Fibroblast of the conjunctiva (primary cell): ENCODE results near the gene EDRF1.
"Not testable (repeated sequence)": the region's sequence is repeated elsewhere in the genome, so short reads cannot be mapped to it uniquely, and the experiment has no call there.

ENCODE experiments used
- DNase-seq: peaks from one replicate; pipeline ENCODE4 v3.0.0-alpha.2; 2010; ENCODE audit warnings: low read depth

EDRF1 gene

DNA sequence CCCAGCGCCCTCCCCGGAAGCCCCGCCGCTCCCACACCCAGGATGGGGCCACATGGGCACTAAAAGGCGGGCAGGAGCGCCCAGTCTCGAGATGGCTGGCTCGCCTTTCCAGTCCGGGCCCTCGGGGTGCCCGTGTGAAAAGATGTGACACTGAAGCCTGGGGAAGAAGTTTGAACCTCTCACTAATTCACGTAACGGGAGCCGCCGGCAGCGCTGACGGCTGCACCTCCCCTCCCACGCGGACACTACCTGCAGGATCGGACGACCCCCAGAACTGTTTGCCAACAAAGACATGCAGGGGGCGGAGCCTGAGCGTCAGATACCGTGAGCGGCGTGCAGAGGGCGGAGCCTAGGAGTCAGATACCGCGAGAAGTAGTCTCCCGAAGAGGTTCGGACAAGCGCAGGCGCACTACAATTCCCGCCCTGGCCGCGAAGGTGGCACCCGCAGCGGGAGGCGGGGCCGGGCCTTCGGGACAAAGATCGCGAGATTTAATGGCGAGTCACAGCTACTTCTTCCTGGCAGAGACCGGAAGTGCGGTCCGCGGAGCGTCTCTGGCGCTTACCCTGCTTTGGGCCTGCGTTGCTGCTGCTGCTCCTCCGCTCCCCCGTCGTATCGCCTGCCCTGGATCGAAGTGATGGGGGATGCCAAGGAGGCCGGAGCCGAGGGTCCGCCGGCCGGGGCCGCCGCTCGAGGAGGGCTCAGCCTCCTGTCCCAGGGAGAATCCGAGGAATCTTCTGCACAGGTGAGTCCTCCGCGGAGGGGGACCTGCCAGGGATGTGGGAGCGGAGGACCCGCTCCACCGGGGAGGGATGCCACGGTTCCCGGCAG lies at the start of gene EDRF1:
Gene EDRF1 (plus strand): TSS at position 537 of the 829 bp plus-strand sequence. CDS start 99 bp downstream, at position 636.
- DNase-seq, result peak; percentile 98

GRCh38 chr10:125672884-125673283 lies 46.6 kb upstream of the EDRF1 start:
- DNase-seq, result no peak

GRCh38 chr10:125679436-125679835 lies 40.1 kb upstream of the EDRF1 start:
- DNase-seq, result no peak

DNA sequence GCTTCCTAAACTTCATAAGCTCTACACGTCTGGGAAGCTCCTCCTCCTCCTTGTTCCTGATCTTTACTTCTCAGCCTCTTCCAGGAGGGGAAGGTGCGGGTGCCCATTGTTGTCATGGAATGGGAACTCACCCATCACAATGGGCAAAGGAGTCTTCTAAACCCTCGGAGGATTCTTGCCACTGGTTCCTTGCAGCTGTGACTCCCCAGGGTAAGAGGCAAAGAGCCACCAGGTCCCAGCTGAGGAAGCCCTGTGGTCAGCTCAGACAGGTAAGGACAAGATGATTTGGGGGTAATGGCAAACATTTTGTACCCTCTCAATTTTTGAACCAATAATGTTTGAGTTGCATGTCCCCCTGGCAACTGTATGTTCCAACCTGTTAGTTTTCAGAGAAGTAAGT lies 36.4 kb upstream of the EDRF1 start, which contains the start of gene TEX36:
Gene TEX36 (minus strand): TSS at position 101 of the 400 bp plus-strand sequence. CDS start 174 bp downstream, outside the sequence.
- DNase-seq, result no peak

- DNase-seq, result no peak
These were observed 35.7 kb upstream of the EDRF1 start for GRCh38 chr10:125683821-125684220.

GRCh38 chr10:125684581-125684980 lies 34.9 kb upstream of the EDRF1 start:
- no peak for DNase-seq

- no peak for DNase-seq
These were observed 31.9 kb upstream of the EDRF1 start for GRCh38 chr10:125687507-125688185.

GRCh38 chr10:125689955-125690569 lies 29.4 kb upstream of the EDRF1 start:
- no peak for DNase-seq

DNA sequence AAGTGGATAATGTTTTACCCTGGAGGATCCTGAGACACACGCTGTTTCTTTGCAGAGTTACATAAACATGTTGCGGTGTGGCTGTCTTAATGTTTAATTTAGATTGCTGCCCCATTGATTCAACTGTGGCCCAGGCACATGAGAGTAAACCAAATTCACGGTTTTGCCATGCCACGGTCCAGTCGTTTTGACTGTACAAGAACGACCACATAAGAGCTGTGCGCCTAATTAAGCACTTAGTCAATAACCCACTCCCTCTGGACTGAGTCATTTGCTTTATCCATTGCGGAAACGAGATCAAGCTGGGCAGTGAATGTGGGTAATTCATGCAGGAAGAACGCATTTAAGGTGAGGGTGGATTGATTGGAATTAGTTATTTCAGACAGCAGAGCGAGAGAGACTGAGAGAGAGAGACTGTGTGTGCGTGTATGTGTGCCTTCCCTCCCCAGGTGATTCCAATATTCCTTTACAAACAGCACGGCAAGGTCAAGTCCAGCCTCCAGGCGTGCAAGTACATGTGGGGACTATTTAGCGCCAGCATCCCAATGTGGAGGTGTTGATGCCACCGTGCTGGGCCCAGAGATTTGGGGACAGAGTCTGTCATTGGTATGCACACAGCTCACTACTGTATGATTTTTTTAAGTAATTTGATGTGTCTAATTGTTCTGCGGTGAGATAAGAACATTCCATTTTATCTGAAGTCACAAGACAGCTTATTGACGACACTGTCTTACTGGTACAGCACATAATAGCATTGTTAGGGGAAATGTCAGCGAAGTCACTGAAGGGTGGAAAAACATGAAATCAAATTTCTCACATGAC lies 28.1 kb upstream of the EDRF1 start:
- DNase-seq, result no peak

GRCh38 chr10:125692196-125692595 lies 27.3 kb upstream of the EDRF1 start:
- DNase-seq, result no peak

- no peak for DNase-seq
These were observed 26.6 kb upstream of the EDRF1 start for GRCh38 chr10:125692601-125693523.

GRCh38 chr10:125693524-125693847 lies 26.0 kb upstream of the EDRF1 start:
- DNase-seq, result no peak

DNA sequence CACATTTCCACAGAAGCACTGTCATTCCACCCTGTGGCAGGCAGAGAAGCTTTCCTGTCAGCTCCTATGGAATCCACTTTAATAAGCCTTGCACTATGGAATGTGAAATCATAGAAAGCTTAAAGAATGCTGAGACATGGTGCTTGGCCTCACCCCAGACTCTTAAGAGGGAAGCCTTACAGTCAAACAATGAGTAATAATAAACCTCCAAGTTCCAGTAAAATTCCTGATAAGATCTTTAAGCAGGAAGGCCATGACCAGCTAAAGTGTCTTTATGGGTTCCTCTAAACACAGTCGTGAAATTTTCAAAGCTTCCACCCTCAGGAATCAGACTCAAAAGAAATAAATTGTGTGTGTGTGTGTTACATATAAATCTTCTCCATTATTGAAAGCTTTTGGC lies 24.6 kb upstream of the EDRF1 start:
- peak; percentile 34 for DNase-seq

DNA sequence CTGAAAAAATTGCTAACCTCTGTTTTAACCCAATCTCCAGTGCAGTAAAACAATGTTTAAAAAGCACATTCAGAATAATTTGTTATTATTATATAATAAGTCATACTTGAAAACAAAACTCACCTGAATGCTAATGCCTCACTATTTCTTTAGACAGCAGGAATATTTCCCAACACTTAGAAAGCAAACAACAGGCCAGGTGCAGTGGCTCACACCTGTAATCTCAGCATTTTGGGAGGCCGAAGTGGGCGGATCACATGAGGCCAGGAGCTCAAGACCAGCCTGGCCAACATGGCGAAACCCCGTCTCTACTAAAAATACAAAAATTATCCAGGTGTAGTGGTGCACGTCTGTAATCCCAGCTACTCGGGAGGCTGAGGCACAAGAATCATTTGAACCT lies 22.6 kb upstream of the EDRF1 start:
- not testable (repeated sequence) for DNase-seq

- DNase-seq, result no peak
These were observed 21.0 kb upstream of the EDRF1 start for GRCh38 chr10:125698481-125698998.

DNA sequence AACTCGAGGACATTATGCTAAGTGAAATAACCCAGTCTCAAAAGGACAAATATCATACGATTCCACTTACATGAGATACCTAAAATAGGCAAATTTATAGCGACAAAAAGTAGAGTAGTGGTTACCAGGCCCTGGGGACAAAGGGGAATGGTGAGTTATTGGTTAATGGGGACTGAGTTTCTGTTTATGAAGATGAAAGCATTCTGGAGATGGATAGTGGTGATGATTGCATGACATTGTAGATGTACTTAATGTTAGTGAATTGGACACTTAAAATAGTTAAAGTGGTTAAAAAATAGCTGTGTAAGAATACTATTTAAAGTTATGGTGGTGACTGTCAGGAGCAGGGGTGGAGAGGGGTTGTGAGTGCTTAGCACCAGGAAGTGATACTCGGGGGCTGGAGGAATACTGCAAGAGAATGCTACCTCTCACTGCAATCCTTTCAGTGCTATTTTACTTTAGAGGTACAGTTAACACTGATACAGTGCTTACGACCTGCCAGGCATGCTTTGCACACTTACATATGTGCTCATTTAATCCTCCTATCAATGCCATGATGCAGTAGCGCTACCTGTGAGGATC lies 19.9 kb upstream of the EDRF1 start:
- DNase-seq, result no peak

GRCh38 chr10:125700355-125700911 lies 19.1 kb upstream of the EDRF1 start:
- peak; percentile 28 for DNase-seq

GRCh38 chr10:125707541-125708468 lies 11.7 kb upstream of the EDRF1 start:
- DNase-seq, result no peak

DNA sequence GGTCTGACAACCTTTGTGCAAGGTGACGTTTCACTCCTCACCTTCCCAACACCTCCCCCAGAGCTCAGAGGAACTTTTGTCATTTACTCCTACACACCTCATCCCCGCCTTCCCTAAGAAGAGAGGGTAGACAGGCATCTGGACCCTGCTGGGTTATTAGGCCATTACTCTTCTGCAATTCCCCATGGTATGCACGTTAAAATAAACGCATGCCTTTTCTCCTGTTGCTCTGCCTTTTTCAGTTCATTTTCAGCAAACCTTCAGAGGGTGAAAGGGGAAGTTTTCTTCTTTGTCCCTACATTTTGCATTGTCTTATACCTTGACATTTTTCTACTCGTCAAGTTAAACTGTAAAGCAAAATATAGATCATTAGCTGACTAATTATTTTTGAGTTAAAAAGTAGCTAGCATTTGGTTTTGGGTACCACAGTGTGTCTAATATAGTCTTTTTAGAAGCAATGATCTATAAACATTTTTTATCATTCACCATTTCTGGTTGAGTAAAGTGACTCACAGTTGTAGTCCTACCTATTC lies 10.5 kb upstream of the EDRF1 start:
- DNase-seq, result no peak
